HTERT RPE-1 (cell line): ENCODE results near the gene DLK1.

ENCODE experiments used
- in situ Hi-C: fragments of 300-500 bp; cut with MboI; formaldehyde crosslinking; loops from 4 replicates; pipeline ENCODE4 v1.14.3; 2020; ENCODE audit warnings: low sequenced_read_pairs

DLK1 gene

DNA sequence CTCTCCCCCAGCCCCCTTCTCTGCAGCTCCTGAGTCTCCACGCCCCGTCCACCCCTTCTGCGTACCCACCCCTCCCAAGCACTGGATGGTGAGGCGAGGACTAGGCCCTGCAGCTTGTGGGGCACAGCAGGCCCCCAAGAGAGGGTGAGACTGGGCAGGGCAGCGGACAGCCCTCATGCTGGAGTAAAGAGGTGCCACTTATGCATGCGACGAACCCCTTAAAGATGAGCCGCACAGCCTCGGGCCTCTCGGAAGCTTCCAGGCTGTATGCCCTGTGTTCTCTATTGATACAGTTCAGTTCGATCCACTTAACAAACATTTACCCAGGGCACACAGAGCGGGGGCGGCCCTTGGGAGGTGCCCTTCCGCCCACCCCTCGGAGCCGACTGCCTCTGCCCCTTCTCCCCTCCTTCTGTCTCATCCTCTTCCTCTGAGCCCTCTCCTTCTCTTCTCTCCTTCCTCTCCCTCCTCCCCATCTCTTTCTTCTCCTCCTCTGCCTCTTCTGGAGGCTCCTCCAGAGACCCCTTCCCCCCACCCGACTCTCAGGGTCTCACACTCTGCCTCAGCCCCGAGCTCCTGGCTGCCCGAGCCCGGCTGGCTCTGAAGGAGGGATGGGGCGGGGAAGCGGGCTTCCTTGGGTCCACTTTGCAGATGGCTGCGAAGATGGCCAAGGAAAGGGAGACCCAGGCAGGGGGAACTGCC lies 32.7 kb upstream of the DLK1 start:
- in situ Hi-C loops = no loop called here

DNA sequence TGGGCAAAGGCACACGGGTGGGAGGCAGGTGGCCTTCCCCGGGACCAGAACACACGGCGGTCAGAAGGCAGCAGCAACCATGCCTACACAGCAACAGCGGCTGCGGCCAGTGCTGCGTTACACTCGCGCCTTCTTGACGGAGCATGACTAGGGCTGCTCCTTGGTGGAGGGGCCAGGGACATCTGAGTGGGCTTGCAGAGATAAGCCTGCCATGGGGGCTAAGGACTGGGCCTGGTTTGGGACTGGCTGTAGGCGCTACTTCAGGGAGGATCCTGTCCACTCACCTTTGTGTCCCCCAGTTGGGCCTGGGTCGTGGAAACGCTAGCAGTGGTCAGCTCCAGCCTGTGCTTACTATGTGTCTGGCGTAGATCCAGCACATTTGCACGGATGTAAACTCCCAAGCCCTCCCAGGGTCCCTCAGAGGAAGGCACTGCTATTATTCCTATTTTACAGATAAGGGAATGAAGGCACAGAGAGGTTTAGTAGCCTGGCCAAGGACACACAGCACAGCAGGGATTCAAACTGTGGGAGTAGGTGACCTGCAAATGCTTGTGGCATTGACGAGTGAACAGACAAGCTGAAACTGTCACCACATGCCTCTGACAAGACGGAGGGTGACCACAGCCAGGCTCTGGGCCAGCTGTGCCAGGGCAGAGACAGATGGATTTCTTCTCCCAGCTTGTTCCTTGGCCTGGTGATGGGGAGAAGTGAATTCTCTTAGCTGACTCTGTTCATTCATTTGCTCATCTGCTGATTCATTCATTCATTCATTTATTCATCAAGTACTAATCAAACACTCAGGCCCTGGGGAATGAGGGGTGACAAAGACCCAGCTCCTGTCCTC lies 31.9 kb upstream of the DLK1 start:
- in situ Hi-C loops = no loop called here

DNA sequence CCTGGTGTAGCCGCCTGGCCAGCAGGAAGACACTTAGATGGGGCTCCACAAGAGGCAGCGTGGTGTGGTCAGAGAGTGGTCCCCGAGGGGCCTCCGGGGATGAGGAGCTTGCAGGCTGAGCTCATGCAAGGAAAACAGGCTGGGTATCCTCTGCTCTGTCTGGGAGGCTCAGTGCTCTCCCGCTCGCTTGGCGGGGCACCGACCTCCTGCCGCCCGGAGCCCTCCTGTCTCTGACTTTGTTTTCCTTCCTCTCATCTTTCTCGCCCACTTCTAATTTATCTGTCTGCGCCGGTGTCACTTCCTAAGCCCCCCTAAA lies 31.3 kb upstream of the DLK1 start:
- in situ Hi-C loops = no loop called here

GRCh38 chr14:100696008-100696407 lies 30.7 kb upstream of the DLK1 start:
- in situ Hi-C loops = no loop called here

- in situ Hi-C loops = no loop called here
Measured at GRCh38 chr14:100696590-100696989, 30.1 kb upstream of the DLK1 start.

DNA sequence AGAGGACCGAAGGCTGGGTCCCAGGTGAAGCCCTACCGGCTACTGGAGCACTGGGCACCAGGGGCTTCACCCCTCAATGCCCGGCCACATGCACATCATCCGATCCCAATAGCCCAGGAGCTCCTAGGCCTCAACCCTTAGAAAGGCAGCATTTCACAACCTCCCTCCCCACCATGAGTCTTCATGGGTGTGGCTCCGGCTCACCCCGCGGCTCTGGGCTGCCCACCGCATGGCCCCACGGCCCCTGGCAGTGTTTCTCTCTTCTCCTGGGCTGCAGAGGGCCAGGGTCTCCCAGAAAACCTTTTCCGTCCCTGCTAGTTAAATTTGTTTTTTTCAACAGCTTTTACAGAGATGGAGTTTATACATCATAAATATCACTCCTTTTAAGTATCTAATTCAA lies 28.6 kb upstream of the DLK1 start:
- in situ Hi-C loops = no loop called here

GRCh38 chr14:100698666-100699448 lies 27.8 kb upstream of the DLK1 start:
- in situ Hi-C loops = no loop called here

GRCh38 chr14:100701314-100701713 lies 25.4 kb upstream of the DLK1 start:
- in situ Hi-C loops = no loop called here

DNA sequence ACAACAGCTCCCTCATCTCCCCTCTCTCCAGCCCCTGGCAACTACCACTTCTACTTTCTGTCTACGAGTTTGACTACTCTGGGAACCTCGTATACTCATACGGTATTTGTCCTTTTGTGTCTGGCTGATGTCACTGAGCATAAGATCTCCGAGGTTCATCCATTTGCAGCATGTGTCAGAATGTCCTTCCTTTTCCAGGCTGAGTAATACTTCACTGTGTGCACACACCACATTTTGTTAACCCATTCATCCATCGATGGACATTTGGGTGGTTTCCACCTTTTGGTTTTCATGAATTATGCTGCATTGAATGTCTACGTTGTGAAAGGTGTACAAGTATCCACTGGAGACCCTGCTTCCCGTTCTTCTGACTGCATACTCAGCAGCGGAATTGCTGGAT lies 24.1 kb upstream of the DLK1 start:
- in situ Hi-C loops = no loop called here

DNA sequence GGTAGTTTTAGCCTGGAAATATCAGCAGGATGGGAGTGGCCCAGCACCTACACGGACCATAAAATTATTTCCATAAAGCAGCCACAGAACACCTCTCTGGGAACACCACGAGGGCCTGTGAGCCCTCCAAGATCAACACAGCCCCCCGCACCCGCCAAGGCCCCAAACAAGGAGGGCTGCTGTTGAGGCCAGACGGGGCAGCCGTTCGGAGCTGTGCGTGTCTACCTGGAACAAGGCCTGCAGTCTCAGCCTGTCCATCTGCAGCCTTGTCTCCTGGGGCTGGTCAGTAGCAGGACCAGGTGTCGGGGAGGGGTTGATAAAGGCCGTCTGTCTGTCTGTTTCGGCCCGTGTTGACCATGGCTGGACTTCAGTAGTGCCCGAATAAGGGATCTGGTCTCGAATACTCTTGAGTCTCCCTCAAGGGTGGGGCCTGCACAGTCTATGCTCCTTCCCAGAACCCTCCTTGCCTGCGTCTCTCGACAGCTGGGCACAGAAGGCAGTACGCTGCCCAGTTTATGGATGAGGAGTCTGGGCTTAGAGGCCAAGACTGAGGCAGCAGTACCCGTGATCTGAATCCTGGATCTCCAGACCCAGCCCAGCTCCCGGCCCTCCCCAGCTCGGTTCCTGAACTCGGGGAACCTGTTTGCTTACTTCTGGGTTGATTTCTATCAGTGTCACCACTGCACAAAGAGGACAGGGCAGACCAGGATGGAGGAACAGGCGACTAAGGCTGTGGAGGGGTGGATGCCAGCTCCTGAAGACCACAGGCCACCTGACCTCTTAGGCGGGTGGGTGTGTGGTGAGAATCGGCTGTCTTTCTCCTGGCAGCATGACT lies 23.1 kb upstream of the DLK1 start:
- in situ Hi-C loops = no loop called here

- in situ Hi-C loops = no loop called here
Measured at GRCh38 chr14:100706200-100706599, 20.5 kb upstream of the DLK1 start.

GRCh38 chr14:100706860-100707259 lies 19.8 kb upstream of the DLK1 start:
- in situ Hi-C loops = no loop called here

GRCh38 chr14:100708425-100709288 lies 18.0 kb upstream of the DLK1 start:
- in situ Hi-C loops = no loop called here

DNA sequence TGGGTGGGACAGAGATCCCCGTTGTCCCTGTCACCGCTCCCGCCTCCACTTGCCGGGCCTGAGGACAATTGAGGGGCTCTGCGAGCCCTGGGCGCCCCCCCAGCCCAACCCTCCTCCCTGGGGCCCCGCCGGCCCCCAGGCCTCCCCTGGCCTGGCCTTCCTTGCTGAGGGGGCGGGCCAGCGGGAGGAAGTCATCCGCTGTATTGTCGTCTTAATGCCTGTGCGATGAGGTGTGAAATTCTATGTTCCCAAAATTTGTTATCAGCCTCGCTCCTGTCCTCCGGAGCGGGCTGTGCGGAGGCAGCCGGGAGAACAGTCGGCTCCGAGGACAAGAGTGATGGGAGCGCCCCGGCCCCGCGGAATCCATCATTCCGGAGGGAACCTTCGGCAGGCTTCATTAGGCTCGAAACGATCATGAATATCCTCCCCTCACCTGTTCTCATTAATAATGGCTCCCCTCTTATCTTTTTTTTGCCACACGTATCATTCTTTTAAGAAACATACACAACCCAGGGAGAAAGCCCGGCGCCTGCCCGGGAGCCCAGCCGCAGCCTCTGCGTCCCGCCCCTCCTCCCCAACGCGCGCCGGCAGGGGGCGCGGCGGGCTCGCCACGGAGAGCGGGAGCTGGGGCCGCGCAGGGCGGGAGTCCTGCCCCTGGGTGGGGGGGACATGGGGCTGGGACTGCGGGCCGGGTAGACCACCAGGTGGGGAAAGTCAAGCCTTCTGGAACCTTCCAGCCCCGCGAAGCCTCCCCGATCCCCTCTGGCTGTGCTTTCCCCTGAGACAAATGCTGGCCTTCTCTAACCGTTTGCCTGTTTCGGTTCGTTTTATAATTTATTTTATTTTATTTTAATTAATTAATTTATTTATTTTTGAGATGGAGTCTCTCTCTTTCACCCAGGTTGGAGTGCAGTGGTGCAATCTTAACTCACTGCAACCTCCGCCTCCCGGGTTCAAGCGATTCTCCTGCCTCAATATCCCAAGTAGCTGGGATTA lies 17.1 kb upstream of the DLK1 start:
- in situ Hi-C loops = no loop called here

DNA sequence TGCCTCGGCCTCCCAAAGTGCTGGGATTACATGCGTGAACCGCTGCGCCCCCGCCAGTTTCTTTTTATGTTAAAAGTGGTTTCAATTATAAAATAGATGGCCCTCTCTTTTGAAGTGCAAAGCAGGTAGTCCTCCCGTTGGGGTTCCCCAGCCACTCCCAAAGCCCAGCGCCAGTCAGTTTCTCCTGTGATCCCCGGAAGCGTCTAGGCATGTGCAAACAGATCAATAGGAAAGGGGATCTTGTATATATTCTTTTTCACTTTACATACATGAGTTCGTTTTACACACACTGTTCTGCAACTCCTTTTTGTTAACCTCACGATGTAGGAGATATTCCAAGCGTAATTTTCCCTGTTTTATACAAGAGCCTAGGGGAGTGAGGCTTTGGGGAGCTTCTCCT lies 16.3 kb upstream of the DLK1 start:
- in situ Hi-C loops = no loop called here

DNA sequence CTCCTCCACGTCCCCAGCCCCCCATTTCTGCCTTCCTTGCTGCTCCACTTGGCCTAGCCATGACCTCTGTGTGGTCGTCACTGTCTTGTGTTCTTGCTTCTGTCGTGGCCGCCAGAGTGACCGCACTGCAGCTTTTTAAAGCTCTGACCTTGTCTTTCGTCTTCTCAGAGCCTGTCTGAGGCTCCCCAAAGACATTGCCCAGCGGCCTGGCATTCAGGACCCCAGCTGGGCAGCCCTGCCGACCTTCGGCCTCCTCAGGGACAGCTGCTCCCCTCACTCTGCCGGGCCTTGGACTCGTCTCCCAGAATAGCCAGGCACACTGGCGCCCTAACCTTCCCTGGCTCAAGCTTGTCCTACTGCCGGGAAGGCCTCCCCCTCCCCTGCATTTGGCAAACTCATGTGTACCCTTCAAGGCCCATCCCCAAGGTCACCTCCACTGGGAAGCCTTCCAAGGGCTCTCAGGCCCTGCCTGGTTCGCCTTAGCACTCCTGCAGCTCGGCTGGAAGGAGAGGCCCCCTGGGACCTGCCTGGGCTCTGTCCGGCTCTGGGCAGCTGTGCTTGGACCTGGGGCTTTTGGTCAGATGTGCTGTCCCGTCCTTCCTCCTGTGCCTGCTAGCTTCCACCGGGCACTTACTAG lies 15.7 kb upstream of the DLK1 start:
- in situ Hi-C loops = no loop called here

DNA sequence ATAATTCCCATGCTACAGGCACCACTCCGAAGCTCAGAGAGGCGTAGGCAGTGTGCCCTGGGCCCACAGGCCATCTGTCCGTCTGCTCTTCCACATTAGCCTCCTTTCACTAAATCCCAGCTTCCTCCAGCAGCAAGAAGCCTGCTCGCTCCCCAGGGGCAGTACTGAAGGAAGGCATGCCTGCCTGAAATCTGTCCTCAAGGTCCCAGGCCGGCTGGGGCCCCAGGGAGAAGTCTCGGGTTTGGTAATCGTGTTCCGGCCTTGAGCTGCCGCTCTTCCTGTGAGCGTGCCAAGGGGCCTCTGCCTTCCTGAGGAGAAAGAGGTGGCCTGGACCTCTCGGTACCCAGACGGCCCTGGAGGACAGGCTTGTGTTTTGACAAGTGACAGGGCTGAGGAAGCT lies 15.2 kb upstream of the DLK1 start:
- in situ Hi-C loops = no loop called here

DNA sequence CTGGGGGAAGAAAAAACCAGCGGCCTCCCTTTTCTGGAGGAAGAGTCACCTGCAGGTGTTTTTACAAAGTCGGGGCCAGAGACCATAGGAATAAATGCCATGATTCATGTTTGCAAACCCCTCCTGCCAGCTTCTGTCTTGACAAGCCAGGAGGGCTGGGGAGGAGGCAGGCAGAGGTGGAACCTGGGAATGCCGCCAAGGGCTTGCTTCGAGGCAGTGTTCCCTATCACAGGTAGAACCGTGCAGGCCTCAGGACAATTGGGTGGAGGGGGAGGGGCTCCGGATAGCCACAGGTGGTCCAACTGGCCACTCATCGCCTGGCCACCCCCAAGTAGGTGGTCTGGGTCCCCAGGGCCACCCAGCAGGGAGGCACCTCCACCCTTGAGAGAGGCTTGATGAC lies 14.2 kb upstream of the DLK1 start:
- in situ Hi-C loops = no loop called here
